K562 (cell line): ENCODE results near the gene FBXO28. TPM values are rescaled to one million over a fixed set of nuclear protein-coding genes. Genes with fewer than 3 reads are reported as not detected.

Experiments used
- CCNT2 ChIP-seq: IDR thresholded peaks from 2 replicates; pipeline ENCODE4 v1.6.1; 2011; ENCODE audit warnings: borderline replicate concordance, low read depth, mild to moderate bottlenecking, moderate library complexity, mixed read lengths, low read length; ENCODE audit not compliant: insufficient read length; ENCODE audit errors: extremely low read depth
- CTBP1 ChIP-seq: fragments of 450-650 bp; IDR thresholded peaks from 2 replicates; pipeline ENCODE4 v1.6.1; 2016; ENCODE audit warnings: borderline replicate concordance
- E2F3 ChIP-seq: fragments of 250-450 bp; sonication (Bioruptor Pico); IDR thresholded peaks from 2 replicates; pipeline ENCODE4 v1.4.0; 2020; ENCODE audit warnings: mild to moderate bottlenecking
- HNRNPL ChIP-seq: fragments of 200-400 bp; formaldehyde crosslinking; IDR thresholded peaks from 2 replicates; pipeline ENCODE4 v1.6.1; 2017; ENCODE audit warnings: low read depth, mild to moderate bottlenecking, low read length
- ID3 ChIP-seq, 2 experiments: fragments of 250-450 bp in 1 of 2; fragments of 450-650 bp in 1 of 2; sonication (Bioruptor Pico) in 1 of 2; IDR thresholded peaks; 2 replicates each; pipeline versions ENCODE4 v1.6.1 to v1.8.0; 2016 to 2021; ENCODE audit warnings: mild to moderate bottlenecking in 2 of 2, moderate library complexity in 2 of 2, missing compliant biosample characterization in 1 of 2, missing genetic modification characterization in 1 of 2
- KHSRP ChIP-seq: fragments of 450-650 bp; IDR thresholded peaks from 2 replicates; pipeline ENCODE4 v1.6.1; 2017
- MGA ChIP-seq: fragments of 450-650 bp; IDR thresholded peaks from 2 replicates; pipeline ENCODE4 v1.6.1; 2016; ENCODE audit warnings: mild to moderate bottlenecking, moderate library complexity
- NR4A1 ChIP-seq, 2 experiments: fragments of 250-450 bp in 1 of 2; fragments of 450-650 bp in 1 of 2; sonication (Bioruptor Pico) in 1 of 2; IDR thresholded peaks; 2 replicates each; pipeline versions ENCODE4 v1.4.0 to v1.6.1; 2016 to 2020; ENCODE audit warnings: mild to moderate bottlenecking in 2 of 2, missing compliant biosample characterization in 1 of 2, missing genetic modification characterization in 1 of 2, moderate library complexity in 1 of 2
- RBM39 ChIP-seq: fragments of 200-400 bp; formaldehyde crosslinking; optimal IDR thresholded peaks from 2 replicates; pipeline ENCODE3; 2018; ENCODE audit warnings: low read depth, low read length
- SMARCB1 ChIP-seq: IDR thresholded peaks from 2 replicates; pipeline ENCODE4 v1.6.1; 2011; ENCODE audit warnings: improper control_type of control experiment, low read depth; ENCODE audit not compliant: insufficient read length
- ZNF431 ChIP-seq: sonication (generic); formaldehyde crosslinking; IDR thresholded peaks from 2 replicates; pipeline ENCODE4 v1.8.0; 2022; ENCODE audit warnings: mild to moderate bottlenecking, missing genetic modification reagents
- ZNF551 ChIP-seq: fragments of 250-450 bp; sonication (Bioruptor Pico); IDR thresholded peaks from 2 replicates; pipeline ENCODE4 v1.5.0; 2021; ENCODE audit warnings: mild to moderate bottlenecking, moderate library complexity
- polyA plus RNA-seq, 8 experiments: library from polyadenylated mRNA; depleted of rRNA in 4 of 8; stranded (reverse) in 5 of 8; unstranded in 3 of 8; fragments of >200 nt; fragmentation: Nextera tagmentation in 2 of 8; fragmentation: Illumina TruSeq in 1 of 8; extraction: Ambion mirVana in 2 of 8; extraction: Trizol in 1 of 8; gene quantifications; 2 replicates each; pipeline versions ENCODE4 v1.2.1 to v1.2.3, GENCODE V29; 2011 to 2014; ENCODE audit warnings: inconsistent platforms in 1 of 8, missing spikeins in 1 of 8
- total RNA-seq, 7 experiments: library from RNA; depleted of rRNA in 6 of 7; stranded (reverse); fragments of >200 nt in 6 of 7; fragmentation: Illumina TruSeq in 2 of 7; extraction: Trizol in 2 of 7; gene quantifications; 2 replicates each; pipeline versions ENCODE4 v1.2.1 to v1.2.3, GENCODE V29; 2011 to 2021; ENCODE audit warnings: low replicate concordance in 1 of 7

FBXO28 gene
- total and polyA plus RNA-seq, 9 of the 15 experiments (the other 6 are each of a cell fraction or from before 2014, with no cell fraction given), result 4.1 to 34.8 (median 25.3) TPM

GRCh38 chr1:224183591-224184312, 69.8 kb downstream of the FBXO28 start (continued):
- peak; percentile 25; the same call in 1 of the 2 replicates for TF ChIP-seq MGA
- peak; percentile 62 for TF ChIP-seq CCNT2
- no peak for TF ChIP-seq RBM39
- no peak for TF ChIP-seq ID3 (CRISPR knock-in tag; IDR thresholded peaks at IDR 0.05)
- no peak; the same call in none of the 2 replicates for TF ChIP-seq ID3 (tag; IDR thresholded peaks at IDR 0.05)
- no peak for TF ChIP-seq ZNF551 (CRISPR knock-in tag)
- peak; percentile 58; the same call in 1 of the 2 replicates for TF ChIP-seq ZNF431 (CRISPR knock-in tag)
- TF ChIP-seq CTBP1, result peak; percentile 38; the same call in 1 of the 2 replicates
- TF ChIP-seq NR4A1 (CRISPR knock-in tag; IDR thresholded peaks at IDR 0.05), result no peak
- TF ChIP-seq NR4A1 (tag; IDR thresholded peaks at IDR 0.05), result 0 out of 2 replicates have a peak, but pooled peaks have one; percentile 13
- peak; percentile 18; the same call in 1 of the 2 replicates for TF ChIP-seq HNRNPL
- TF ChIP-seq E2F3 (CRISPR knock-in tag), result peak; percentile 92; the same call in 1 of the 2 replicates
- TF ChIP-seq SMARCB1, result no peak
- TF ChIP-seq KHSRP, result no peak
